Measurements from ENCODE around the gene PRKAB2.

DNA sequence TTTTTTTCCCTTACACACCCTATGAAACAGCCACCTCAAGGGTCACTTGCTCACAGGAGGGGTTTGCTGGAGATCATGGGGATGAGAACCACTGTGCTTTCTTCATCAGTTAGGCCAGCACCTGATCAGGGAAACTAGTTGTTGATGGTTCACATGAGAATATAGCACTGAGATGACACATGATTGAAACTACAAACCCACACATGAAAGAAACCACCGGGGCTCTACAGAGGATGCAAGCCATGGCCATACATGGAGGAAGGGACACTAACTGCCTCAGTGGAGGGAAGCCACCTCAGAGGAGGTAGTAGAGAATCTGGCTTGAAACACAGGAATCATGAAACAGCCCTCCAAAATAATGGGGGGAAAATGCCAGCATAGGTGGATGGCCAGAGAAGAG is 63.2 kb downstream of the PRKAB2 start:
- TF ChIP-seq, protein P1, sequence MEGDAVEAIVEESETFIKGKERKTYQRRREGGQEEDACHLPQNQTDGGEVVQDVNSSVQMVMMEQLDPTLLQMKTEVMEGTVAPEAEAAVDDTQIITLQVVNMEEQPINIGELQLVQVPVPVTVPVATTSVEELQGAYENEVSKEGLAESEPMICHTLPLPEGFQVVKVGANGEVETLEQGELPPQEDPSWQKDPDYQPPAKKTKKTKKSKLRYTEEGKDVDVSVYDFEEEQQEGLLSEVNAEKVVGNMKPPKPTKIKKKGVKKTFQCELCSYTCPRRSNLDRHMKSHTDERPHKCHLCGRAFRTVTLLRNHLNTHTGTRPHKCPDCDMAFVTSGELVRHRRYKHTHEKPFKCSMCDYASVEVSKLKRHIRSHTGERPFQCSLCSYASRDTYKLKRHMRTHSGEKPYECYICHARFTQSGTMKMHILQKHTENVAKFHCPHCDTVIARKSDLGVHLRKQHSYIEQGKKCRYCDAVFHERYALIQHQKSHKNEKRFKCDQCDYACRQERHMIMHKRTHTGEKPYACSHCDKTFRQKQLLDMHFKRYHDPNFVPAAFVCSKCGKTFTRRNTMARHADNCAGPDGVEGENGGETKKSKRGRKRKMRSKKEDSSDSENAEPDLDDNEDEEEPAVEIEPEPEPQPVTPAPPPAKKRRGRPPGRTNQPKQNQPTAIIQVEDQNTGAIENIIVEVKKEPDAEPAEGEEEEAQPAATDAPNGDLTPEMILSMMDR (CRISPR knock-in tag; IDR thresholded peaks at IDR 0.05): no peak
- TF ChIP-seq DPF2 (CRISPR knock-in tag; IDR thresholded peaks at IDR 0.05; ENCODE audit: borderline replicate concordance, low read depth) (no peak), IRF2 (CRISPR knock-in tag; IDR thresholded peaks at IDR 0.05) (no peak), ZNF317 (CRISPR knock-in tag; IDR thresholded peaks at IDR 0.05) (no peak), KLF15 (CRISPR knock-in tag; IDR thresholded peaks at IDR 0.05; ENCODE audit: borderline replicate concordance) (no peak)
- TF ChIP-seq, protein P2, sequence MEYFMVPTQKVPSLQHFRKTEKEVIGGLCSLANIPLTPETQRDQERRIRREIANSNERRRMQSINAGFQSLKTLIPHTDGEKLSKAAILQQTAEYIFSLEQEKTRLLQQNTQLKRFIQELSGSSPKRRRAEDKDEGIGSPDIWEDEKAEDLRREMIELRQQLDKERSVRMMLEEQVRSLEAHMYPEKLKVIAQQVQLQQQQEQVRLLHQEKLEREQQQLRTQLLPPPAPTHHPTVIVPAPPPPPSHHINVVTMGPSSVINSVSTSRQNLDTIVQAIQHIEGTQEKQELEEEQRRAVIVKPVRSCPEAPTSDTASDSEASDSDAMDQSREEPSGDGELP (IDR thresholded peaks at IDR 0.05; ENCODE audit: borderline replicate concordance, low read depth): no peak
